Regular cardiac myocyte (primary cell): ENCODE measurements around the gene ARHGAP31. TPM values are rescaled to one million over a fixed set of nuclear protein-coding genes. Genes with fewer than 3 reads are reported as not detected.

Experiments
- total RNA-seq: library from RNA; depleted of rRNA; stranded (reverse); fragments of >200 nt; gene quantifications from 2 replicates; pipeline ENCODE4 v1.2.3, GENCODE V29; 2014

Gene ARHGAP31
- 7.6 and 10.5 TPM in 2 replicates for total RNA-seq

GRCh38 chr3:119293871-119294695 is at the start of gene ARHGAP31:
Gene ARHGAP31 (plus strand): TSS chr3:119294383. CDS start chr3:119294905, 522 bp downstream.

GRCh38 chr3:119463171-119464169 is 169.3 kb downstream of the ARHGAP31 start, which contains the start of gene TMEM39A:
Gene TMEM39A (minus strand): TSS chr3:119463615. CDS start chr3:119462074, 1,541 bp downstream.

Other genes starting within 250 kb of the ARHGAP31 start
- gene TEX55, start 148.2 kb upstream of the ARHGAP31 start, total RNA-seq: not detected in 2 replicates
- gene UPK1B, start 120.8 kb upstream of the ARHGAP31 start, total RNA-seq: 0.19 and 2.8 TPM in 2 replicates
- 41.0 and 72.2 TPM in 2 replicates for gene B4GALT4, start 53.5 kb upstream of the ARHGAP31 start, total RNA-seq
- 39.1 and 50.7 TPM in 2 replicates for gene TMEM39A, start 169.2 kb downstream of the ARHGAP31 start, total RNA-seq
- 18.6 and 33.8 TPM in 2 replicates for gene POGLUT1, start 174.6 kb downstream of the ARHGAP31 start, total RNA-seq
- gene TIMMDC1, start 204.2 kb downstream of the ARHGAP31 start, total RNA-seq: 57.8 and 62.3 TPM in 2 replicates